Astrocyte (in vitro differentiated cells and primary cell): ENCODE data around the gene SUN5. TPM values are rescaled to one million over a fixed set of nuclear protein-coding genes. Genes with fewer than 3 reads are reported as not detected.
"Not testable (repeated sequence)": the region's sequence is repeated elsewhere in the genome, so short reads cannot be mapped to it uniquely, and the experiment has no call there.

Source experiments
- DNase-seq: peaks from one replicate; pipeline ENCODE4 v3.0.0-alpha.2; 2010; ENCODE audit warnings: low read depth
- FAIRE-seq: peaks from 2 replicates; lab custom pipeline; 2011; peaks lifted over from hg19 to GRCh38; lab: Jason Lieb, UNC
- H2AFZ ChIP-seq: 2 replicates; pipeline ENCODE4 v1.6.0; 2012; ENCODE audit warnings: low read depth, low read length, inconsistent platforms
- H3K27ac ChIP-seq: 2 replicates; pipeline ENCODE4 v1.5.1; 2011; ENCODE audit warnings: low read depth, low read length, inconsistent platforms
- H3K27me3 ChIP-seq: 2 replicates; pipeline ENCODE4 v1.6.0; 2011; ENCODE audit warnings: low read length, inconsistent platforms; ENCODE audit not compliant: insufficient read depth
- H3K36me3 ChIP-seq: 2 replicates; pipeline ENCODE4 v1.5.1; 2011; ENCODE audit warnings: low read length, inconsistent platforms; ENCODE audit not compliant: insufficient read depth
- H3K4me1 ChIP-seq: 2 replicates; pipeline ENCODE4 v1.5.1; 2011; ENCODE audit warnings: low read length, inconsistent platforms; ENCODE audit not compliant: insufficient read depth
- H3K4me2 ChIP-seq: 2 replicates; pipeline ENCODE4 v1.6.0; 2012; ENCODE audit warnings: low read length, inconsistent platforms
- H3K4me3 ChIP-seq: 2 replicates; pipeline ENCODE4 v1.5.1; 2011; ENCODE audit warnings: low read depth, mild to moderate bottlenecking, low read length, inconsistent platforms; ENCODE audit not compliant: insufficient read depth
- H3K79me2 ChIP-seq: 2 replicates; pipeline ENCODE4 v1.6.0; 2012; ENCODE audit warnings: mild to moderate bottlenecking, low read length, inconsistent platforms; ENCODE audit not compliant: insufficient read depth
- H3K9ac ChIP-seq: 2 replicates; pipeline ENCODE4 v1.6.0; 2012; ENCODE audit warnings: mild to moderate bottlenecking, low read length, inconsistent platforms
- H3K9me3 ChIP-seq: 2 replicates; pipeline ENCODE4 v1.5.1; 2012; ENCODE audit warnings: low read depth, mild to moderate bottlenecking, low read length, inconsistent platforms; ENCODE audit not compliant: insufficient read depth
- H4K20me1 ChIP-seq: 2 replicates; pipeline ENCODE4 v1.6.0; 2012; ENCODE audit warnings: low read length, inconsistent platforms; ENCODE audit not compliant: insufficient read depth
- H3K27ac Mint-ChIP-seq: one replicate; pipeline ENCODE4 v1.8.0; 2021; ENCODE audit warnings: mild to moderate bottlenecking, mixed read lengths; ENCODE audit not compliant: unreplicated experiment
- H3K27me3 Mint-ChIP-seq: one replicate; pipeline ENCODE4 v1.8.0; 2021; ENCODE audit warnings: low read depth, mixed read lengths; ENCODE audit not compliant: unreplicated experiment
- H3K36me3 Mint-ChIP-seq: one replicate; pipeline ENCODE4 v1.8.0; 2021; ENCODE audit warnings: low read depth, mixed read lengths; ENCODE audit not compliant: unreplicated experiment
- H3K4me1 Mint-ChIP-seq: one replicate; pipeline ENCODE4 v1.8.0; 2021; ENCODE audit warnings: low read depth, mixed read lengths; ENCODE audit not compliant: unreplicated experiment
- H3K4me3 Mint-ChIP-seq: one replicate; pipeline ENCODE4 v1.8.0; 2021; ENCODE audit warnings: mild to moderate bottlenecking, moderate library complexity, mixed read lengths; ENCODE audit not compliant: unreplicated experiment
- H3K9me3 Mint-ChIP-seq: one replicate; pipeline ENCODE4 v1.8.0; 2021; ENCODE audit warnings: mild to moderate bottlenecking, mixed read lengths; ENCODE audit not compliant: unreplicated experiment
- EZH2 ChIP-seq: IDR thresholded peaks from 2 replicates; pipeline ENCODE4 v1.6.1; 2012; ENCODE audit warnings: mild to moderate bottlenecking, low read length, inconsistent platforms; ENCODE audit not compliant: insufficient read depth
- total RNA-seq: library from RNA; stranded (reverse); gene quantifications from 2 replicates; pipeline ENCODE4 v1.2.1, GENCODE V29; 2021
- TF ChIP-seq, protein P1 (sequence below): IDR thresholded peaks from 2 replicates; pipeline ENCODE4 v1.5.1; 2011; ENCODE audit warnings: low read depth, mild to moderate bottlenecking, inconsistent platforms, low read length, moderate library complexity; ENCODE audit not compliant: insufficient read depth

Gene SUN5
- total RNA-seq, 1 donor from 2014 or later: not detected

DNA sequence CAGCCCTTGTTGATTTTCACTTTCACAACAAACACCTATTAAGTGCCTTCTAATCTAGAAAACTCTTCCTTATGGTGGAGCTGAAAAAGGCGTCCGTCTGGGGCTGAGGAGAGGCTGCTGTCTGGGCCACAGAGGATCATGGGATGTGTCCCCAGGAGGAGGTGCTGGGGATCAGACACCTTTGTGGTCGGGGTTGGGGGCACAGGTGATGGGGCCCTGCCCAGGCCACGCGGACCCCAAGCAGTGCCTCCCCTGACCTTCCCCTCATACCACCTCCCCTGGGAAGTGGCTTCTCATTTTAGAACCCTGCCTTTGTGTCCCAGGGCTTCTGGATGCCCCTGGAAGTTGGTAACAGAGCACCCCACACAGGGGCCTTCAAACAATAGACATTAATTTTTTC lies 41.1 kb downstream of the SUN5 start:
- H3K27ac Mint-ChIP-seq: no peak overlapping the region
- Histone ChIP-seq H3K9me3 (no peaks in the 10 kb centered on the region), H3K36me3 (no peaks in the 10 kb centered on the region), H3K79me2 (no peaks in the 10 kb centered on the region), H3K4me3 (no peak overlapping the region), H3K27ac (no peak overlapping the region), H3K4me1 (no peaks in the 10 kb centered on the region), H3K27me3 (no peaks in the 10 kb centered on the region), H2AFZ (no peak overlapping the region), H3K9ac (no peak overlapping the region), H3K4me2 (no peak overlapping the region), H4K20me1 (no peaks in the 10 kb centered on the region)
- no peak for FAIRE-seq
- TF ChIP-seq EZH2: no peak
- H3K4me3 Mint-ChIP-seq: no peak overlapping the region
- no peaks in the 10 kb centered on the region for H3K36me3 Mint-ChIP-seq
- H3K27me3 Mint-ChIP-seq: peaks cover 39% of the 10 kb centered on the region
- no peak for DNase-seq
- H3K9me3 Mint-ChIP-seq: peaks cover 10% of the 10 kb centered on the region
- H3K4me1 Mint-ChIP-seq: no peaks in the 10 kb centered on the region

DNA sequence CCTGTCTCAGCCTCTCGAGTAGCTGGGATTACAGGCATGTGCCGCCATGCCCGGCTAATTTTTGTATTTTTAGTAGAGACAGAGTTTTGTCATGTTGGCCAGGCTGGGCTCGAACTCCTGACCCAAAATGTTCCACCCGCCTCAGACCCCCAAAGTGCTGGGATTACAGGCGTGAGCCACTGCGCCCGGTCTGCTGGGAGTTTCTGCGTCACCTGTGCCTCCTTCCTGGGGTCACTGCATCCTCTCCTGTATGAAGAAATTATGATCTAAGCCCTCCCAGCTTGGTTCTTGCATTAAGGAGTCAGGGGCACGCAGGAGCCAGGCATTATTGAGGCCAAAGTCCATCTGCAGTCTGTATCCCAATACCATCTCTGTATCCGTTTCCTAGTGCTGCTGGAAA lies 41.6 kb downstream of the SUN5 start:
- not testable (repeated sequence) for H3K4me2 ChIP-seq, FAIRE-seq, H3K79me2 ChIP-seq, DNase-seq, H3K4me1 ChIP-seq, H3K27me3 ChIP-seq, H3K27ac Mint-ChIP-seq, H3K9me3 ChIP-seq, H3K36me3 ChIP-seq, H3K4me1 Mint-ChIP-seq, H3K36me3 Mint-ChIP-seq, H3K4me3 Mint-ChIP-seq, H3K4me3 ChIP-seq, H4K20me1 ChIP-seq, H3K9ac ChIP-seq, H3K27ac ChIP-seq, H2AFZ ChIP-seq
- H3K9me3 Mint-ChIP-seq: peaks cover 14% of the 10 kb centered on the region
- peaks cover 43% of the 10 kb centered on the region for H3K27me3 Mint-ChIP-seq

GRCh38 chr20:32962053-32962452 lies 42.2 kb downstream of the SUN5 start:
- H4K20me1 ChIP-seq: no peaks in the 10 kb centered on the region
- H3K4me3 Mint-ChIP-seq: no peak overlapping the region
- H3K27me3 ChIP-seq: no peaks in the 10 kb centered on the region
- H3K4me3 ChIP-seq: no peak overlapping the region
- peaks cover 3% of the 10 kb centered on the region for H3K9me3 ChIP-seq
- H3K4me2 ChIP-seq: no peak overlapping the region
- no peak overlapping the region for H3K9ac ChIP-seq
- H3K79me2 ChIP-seq: no peaks in the 10 kb centered on the region
- H3K4me1 Mint-ChIP-seq: no peaks in the 10 kb centered on the region
- H3K27ac Mint-ChIP-seq: no peak overlapping the region
- H3K27ac ChIP-seq: no peak overlapping the region
- no peaks in the 10 kb centered on the region for H3K4me1 ChIP-seq
- H3K36me3 ChIP-seq: no peaks in the 10 kb centered on the region
- no peak for DNase-seq
- peaks cover 17% of the 10 kb centered on the region for H3K9me3 Mint-ChIP-seq
- no peak for TF ChIP-seq EZH2
- TF ChIP-seq, protein P1, sequence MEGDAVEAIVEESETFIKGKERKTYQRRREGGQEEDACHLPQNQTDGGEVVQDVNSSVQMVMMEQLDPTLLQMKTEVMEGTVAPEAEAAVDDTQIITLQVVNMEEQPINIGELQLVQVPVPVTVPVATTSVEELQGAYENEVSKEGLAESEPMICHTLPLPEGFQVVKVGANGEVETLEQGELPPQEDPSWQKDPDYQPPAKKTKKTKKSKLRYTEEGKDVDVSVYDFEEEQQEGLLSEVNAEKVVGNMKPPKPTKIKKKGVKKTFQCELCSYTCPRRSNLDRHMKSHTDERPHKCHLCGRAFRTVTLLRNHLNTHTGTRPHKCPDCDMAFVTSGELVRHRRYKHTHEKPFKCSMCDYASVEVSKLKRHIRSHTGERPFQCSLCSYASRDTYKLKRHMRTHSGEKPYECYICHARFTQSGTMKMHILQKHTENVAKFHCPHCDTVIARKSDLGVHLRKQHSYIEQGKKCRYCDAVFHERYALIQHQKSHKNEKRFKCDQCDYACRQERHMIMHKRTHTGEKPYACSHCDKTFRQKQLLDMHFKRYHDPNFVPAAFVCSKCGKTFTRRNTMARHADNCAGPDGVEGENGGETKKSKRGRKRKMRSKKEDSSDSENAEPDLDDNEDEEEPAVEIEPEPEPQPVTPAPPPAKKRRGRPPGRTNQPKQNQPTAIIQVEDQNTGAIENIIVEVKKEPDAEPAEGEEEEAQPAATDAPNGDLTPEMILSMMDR: no peak
- peaks cover 39% of the 10 kb centered on the region for H3K27me3 Mint-ChIP-seq
- no peaks in the 10 kb centered on the region for H3K36me3 Mint-ChIP-seq
- FAIRE-seq: no peak
- H2AFZ ChIP-seq: no peak overlapping the region
